Subcutaneous abdominal adipose tissue (tissue), 5 donors: ENCODE results near the gene CPO.

Experiments
- H3K27ac ChIP-seq: one replicate; pipeline ENCODE4 v1.7.0; 2013; ENCODE audit warnings: low read depth, mild to moderate bottlenecking, inconsistent platforms, low read length, moderate library complexity
- H3K27me3 ChIP-seq, 5 donors: one replicate each; pipeline ENCODE4 v1.7.0; 2013; ENCODE audit warnings: low read length in 5 of 5, inconsistent platforms in 1 of 5; ENCODE audit not compliant: control insufficient read depth in 5 of 5, insufficient read depth in 4 of 5
- H3K36me3 ChIP-seq, 5 donors: one replicate each; pipeline ENCODE4 v1.7.0; 2013; ENCODE audit warnings: low read length in 5 of 5; ENCODE audit not compliant: control insufficient read depth in 5 of 5, insufficient read depth in 5 of 5
- H3K4me1 ChIP-seq, 5 donors: one replicate each; pipeline ENCODE4 v1.7.0; 2013; ENCODE audit warnings: low read length in 5 of 5, mild to moderate bottlenecking in 3 of 5, moderate library complexity in 1 of 5; ENCODE audit not compliant: control insufficient read depth in 5 of 5, insufficient read depth in 5 of 5
- H3K4me3 ChIP-seq, 5 donors: one replicate each; pipeline ENCODE4 v1.7.0; 2013; ENCODE audit warnings: low read length in 5 of 5, low read depth in 1 of 5
- H3K9ac ChIP-seq, 5 donors: one replicate each; pipeline ENCODE4 v1.7.0; 2013; ENCODE audit warnings: low read length in 5 of 5, mild to moderate bottlenecking in 4 of 5, moderate library complexity in 3 of 5
- H3K9me3 ChIP-seq, 5 donors: one replicate each; pipeline ENCODE4 v1.7.0; 2013; ENCODE audit warnings: low read length in 5 of 5; ENCODE audit not compliant: control insufficient read depth in 5 of 5
- donor health status: healthy.
- donor health status: healthy.
- donor health status: healthy.
- donor health status: healthy.
- donor health status: healthy.

CPO gene, protein sequence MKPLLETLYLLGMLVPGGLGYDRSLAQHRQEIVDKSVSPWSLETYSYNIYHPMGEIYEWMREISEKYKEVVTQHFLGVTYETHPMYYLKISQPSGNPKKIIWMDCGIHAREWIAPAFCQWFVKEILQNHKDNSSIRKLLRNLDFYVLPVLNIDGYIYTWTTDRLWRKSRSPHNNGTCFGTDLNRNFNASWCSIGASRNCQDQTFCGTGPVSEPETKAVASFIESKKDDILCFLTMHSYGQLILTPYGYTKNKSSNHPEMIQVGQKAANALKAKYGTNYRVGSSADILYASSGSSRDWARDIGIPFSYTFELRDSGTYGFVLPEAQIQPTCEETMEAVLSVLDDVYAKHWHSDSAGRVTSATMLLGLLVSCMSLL

DNA sequence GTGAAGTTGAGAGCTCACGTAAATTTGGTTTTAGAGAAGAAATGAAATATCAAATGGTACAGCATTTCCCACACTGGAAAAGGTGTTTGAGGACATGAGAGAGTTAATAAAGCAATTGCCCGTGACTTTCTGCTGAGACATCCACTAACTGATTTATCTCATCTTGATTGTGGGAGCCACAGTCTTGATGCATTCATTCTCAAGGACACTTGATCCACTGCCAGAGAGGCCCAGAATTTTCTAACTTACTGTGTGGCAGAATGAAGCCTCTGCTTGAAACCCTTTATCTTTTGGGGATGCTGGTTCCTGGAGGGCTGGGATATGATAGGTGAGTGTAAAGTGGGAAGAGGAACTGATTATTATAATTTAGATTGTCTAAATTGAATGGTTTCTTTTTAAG lies at the start of gene CPO:
Gene CPO, plus strand, starts transcription at position 179 of the 400 bp plus-strand sequence. Its CDS starts 82 bp downstream, at position 261.
- no peak within 1 kb of the TSS for H3K4me3 ChIP-seq
- H3K36me3 ChIP-seq = no peaks in the 10 kb centered on the region
- no peak within 1 kb of the TSS for H3K27ac ChIP-seq
- H3K9ac ChIP-seq = no peak within 1 kb of the TSS
- H3K9me3 ChIP-seq = no peaks in the 10 kb centered on the region
- H3K4me1 ChIP-seq = peaks cover 0 to 15% (median 0%) of the 10 kb centered on the region in 5 donors
- H3K27me3 ChIP-seq = no peaks in the 10 kb centered on the region

- H3K27ac ChIP-seq = no peak overlapping the region
- H3K9me3 ChIP-seq = no peaks in the 10 kb centered on the region
- no peaks in the 10 kb centered on the region for H3K4me1 ChIP-seq
- no peak overlapping the region for H3K9ac ChIP-seq
- H3K4me3 ChIP-seq = no peak overlapping the region
- no peaks in the 10 kb centered on the region for H3K27me3 ChIP-seq
- H3K36me3 ChIP-seq = no peaks in the 10 kb centered on the region
Observed at GRCh38 chr2:206890179-206890578, 49.1 kb upstream of the CPO start.

DNA sequence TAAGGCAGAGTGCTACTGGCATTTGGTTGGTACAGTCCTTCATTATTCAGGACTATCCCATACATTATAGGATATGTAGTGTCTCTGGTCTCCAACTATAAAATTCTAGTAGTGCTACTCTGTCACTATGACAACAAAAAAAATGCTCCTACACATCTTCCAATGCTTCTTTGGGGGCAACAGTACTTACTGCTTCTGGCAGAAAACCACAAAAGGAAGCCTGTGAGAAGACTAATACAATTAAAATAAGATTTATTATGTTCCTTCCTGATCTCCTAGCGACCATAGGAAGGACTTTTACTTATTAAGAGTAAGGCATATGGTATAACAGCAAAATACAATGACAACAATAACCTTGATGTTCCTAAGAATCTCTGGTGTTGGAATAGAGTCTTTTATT lies 48.4 kb upstream of the CPO start:
- Histone ChIP-seq H3K4me1 (no peaks in the 10 kb centered on the region), H3K4me3 (no peak overlapping the region), H3K36me3 (no peaks in the 10 kb centered on the region), H3K27ac (no peak overlapping the region), H3K27me3 (no peaks in the 10 kb centered on the region), H3K9me3 (no peaks in the 10 kb centered on the region), H3K9ac (no peak overlapping the region)

GRCh38 chr2:206915121-206915520 lies 24.2 kb upstream of the CPO start:
- H3K4me1 ChIP-seq = no peaks in the 10 kb centered on the region
- no peak overlapping the region for H3K9ac ChIP-seq
- H3K9me3 ChIP-seq = no peaks in the 10 kb centered on the region
- no peak overlapping the region for H3K27ac ChIP-seq
- H3K27me3 ChIP-seq = no peaks in the 10 kb centered on the region
- no peaks in the 10 kb centered on the region for H3K36me3 ChIP-seq
- no peak overlapping the region for H3K4me3 ChIP-seq

DNA sequence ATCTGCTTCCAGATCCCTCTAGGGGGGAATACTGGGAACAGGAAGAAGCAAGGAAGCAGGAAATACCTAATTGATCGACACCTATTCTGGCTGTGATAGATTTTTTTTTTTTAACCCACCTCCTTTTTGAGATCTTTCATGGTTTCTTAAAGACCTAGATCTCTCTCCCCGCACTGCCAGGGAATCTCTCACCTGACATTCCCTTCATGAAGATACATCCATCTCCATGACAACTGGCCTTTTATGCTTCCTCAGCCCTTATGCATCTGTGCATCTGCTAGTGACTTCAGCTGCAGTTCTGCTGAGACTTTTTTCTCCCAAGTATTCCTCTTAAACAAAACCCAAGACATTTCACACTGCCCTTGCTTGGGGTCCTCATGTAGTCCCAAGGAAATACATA lies 21.1 kb upstream of the CPO start:
- Histone ChIP-seq H3K4me1 (no peaks in the 10 kb centered on the region), H3K4me3 (no peak overlapping the region), H3K27me3 (no peaks in the 10 kb centered on the region), H3K27ac (no peak overlapping the region), H3K9ac (no peak overlapping the region), H3K9me3 (no peaks in the 10 kb centered on the region), H3K36me3 (no peaks in the 10 kb centered on the region)

GRCh38 chr2:206920310-206920709 lies 19.0 kb upstream of the CPO start:
- Histone ChIP-seq H3K4me1 (no peaks in the 10 kb centered on the region), H3K27ac (no peak overlapping the region), H3K27me3 (no peaks in the 10 kb centered on the region), H3K4me3 (no peak overlapping the region), H3K36me3 (no peaks in the 10 kb centered on the region), H3K9me3 (no peaks in the 10 kb centered on the region), H3K9ac (no peak overlapping the region)

DNA sequence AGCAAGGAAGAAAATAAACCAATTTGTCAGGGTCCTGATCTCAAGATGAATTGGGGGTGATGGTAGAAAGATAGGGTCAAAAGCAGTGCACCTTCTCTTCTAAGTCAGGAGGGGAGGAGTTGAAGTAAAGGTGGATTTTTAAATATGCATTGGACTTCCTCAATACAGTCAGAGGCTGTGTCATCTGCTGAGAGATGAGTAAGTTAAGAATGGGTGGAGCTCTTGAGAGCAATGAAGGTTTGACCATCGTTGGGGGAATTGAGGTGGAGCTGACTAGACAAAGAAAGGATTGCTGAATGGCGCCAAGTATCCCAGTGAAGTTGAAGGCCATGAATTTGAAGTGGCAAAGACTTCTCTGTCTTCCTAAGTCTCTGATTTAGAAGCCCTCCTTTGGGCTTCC lies 18.4 kb upstream of the CPO start:
- no peak overlapping the region for H3K9ac ChIP-seq

DNA sequence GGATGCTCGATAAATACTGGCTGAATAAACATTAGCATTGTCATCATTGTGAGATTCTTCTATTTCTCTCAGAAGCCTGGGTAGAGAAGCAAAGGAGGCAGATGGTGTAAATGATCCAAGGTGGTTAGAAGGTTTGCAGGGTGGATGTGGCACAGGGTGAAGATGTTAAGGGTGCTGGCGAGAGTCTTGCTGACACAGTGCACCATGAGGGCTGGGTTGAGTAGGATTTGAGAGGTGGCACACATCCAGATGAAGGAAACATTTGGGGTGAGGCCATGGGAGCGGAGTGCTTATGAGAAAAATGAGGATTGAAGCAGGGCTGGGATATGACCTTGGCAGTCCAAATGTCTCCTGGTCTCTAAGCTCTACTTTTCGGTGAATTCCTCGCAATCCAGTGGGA lies 17.8 kb upstream of the CPO start:
- H3K9ac ChIP-seq = no peak overlapping the region
- no peak overlapping the region for H3K27ac ChIP-seq
- H3K4me3 ChIP-seq = no peak overlapping the region
- H3K4me1 ChIP-seq = no peaks in the 10 kb centered on the region
- H3K27me3 ChIP-seq = no peaks in the 10 kb centered on the region
- H3K36me3 ChIP-seq = peaks cover 0 to 3% (median 0%) of the 10 kb centered on the region in 5 donors
- H3K9me3 ChIP-seq = no peaks in the 10 kb centered on the region

More for the DNA sequence above, 18.4 kb upstream of the CPO start:
- H3K4me3 ChIP-seq = no peak overlapping the region
- no peak overlapping the region for H3K27ac ChIP-seq
- no peaks in the 10 kb centered on the region for H3K4me1 ChIP-seq
- no peaks in the 10 kb centered on the region for H3K36me3 ChIP-seq
- H3K9me3 ChIP-seq = no peaks in the 10 kb centered on the region
- H3K27me3 ChIP-seq = no peaks in the 10 kb centered on the region

GRCh38 chr2:206935991-206936842 lies 3.1 kb upstream of the CPO start:
- H3K27ac ChIP-seq = no peak overlapping the region
- no peak overlapping the region for H3K4me3 ChIP-seq
- peaks cover 0 to 2% (median 0%) of the 10 kb centered on the region in 5 donors for H3K9me3 ChIP-seq
- no peak overlapping the region for H3K9ac ChIP-seq
- no peaks in the 10 kb centered on the region for H3K36me3 ChIP-seq
- peaks cover 0 to 15% (median 0%) of the 10 kb centered on the region in 5 donors for H3K4me1 ChIP-seq
- no peaks in the 10 kb centered on the region for H3K27me3 ChIP-seq

DNA sequence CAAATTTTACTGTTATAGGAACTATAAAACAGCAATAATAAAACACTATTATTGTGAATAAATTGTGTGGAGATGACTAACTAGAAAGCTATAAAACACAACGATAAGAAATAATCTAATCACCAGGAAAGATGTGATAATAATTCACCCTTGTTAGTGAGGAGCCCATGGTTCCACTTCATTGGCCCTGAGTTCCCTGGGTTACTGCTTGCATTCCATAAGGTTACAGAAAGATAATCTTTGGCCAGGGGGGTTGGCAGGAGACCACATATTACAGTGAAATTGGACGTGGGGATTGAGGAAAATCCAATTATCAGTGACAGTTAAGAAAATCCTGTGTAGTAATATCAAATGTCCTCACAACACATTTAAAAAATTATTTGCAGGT lies 2.5 kb upstream of the CPO start:
- Histone ChIP-seq H3K9me3 (peaks cover 0 to 2% (median 0%) of the 10 kb centered on the region in 5 donors), H3K9ac (no peak overlapping the region), H3K4me1 (peaks cover 0 to 15% (median 0%) of the 10 kb centered on the region in 5 donors), H3K4me3 (no peak overlapping the region), H3K27ac (no peak overlapping the region), H3K36me3 (no peaks in the 10 kb centered on the region), H3K27me3 (no peaks in the 10 kb centered on the region)
